HL-60/S4 treated with phorbol 12-myristate 13-acetate at 8.2 ng/mL for 4 days and 3 days (cell line): ENCODE data around the gene SYNGR4.
"Not testable (repeated sequence)": the region's sequence is repeated elsewhere in the genome, so short reads cannot be mapped to it uniquely, and the experiment has no call there.

Experiments used
- in situ Hi-C: fragments of 300-500 bp; cut with MboI; formaldehyde crosslinking; loops from 2 replicates; pipeline ENCODE4 v1.15.0; 2022; ENCODE audit warnings: low sequenced_read_pairs

Gene SYNGR4

DNA sequence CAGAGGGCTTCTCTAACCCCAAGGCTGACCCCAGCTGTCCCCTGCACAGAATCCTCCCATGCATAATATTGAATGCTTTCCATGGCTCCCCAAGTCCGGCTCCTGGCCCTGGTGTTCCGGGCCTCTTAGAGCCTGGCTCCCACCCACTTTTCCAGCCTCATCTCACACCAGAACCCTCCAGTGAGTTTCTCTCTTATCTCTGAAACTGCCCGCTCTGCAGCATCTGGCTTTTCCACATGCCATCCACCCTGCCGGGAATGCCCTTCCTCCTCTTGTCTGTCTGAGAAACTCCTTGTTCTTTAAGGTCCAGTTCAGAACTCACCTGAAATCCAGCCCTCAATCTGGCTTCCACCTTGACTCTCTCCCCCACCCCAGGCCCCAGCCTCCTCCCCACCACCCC, 6.8 kb downstream of the SYNGR4 start:
- in situ Hi-C loops = no loop called here

DNA sequence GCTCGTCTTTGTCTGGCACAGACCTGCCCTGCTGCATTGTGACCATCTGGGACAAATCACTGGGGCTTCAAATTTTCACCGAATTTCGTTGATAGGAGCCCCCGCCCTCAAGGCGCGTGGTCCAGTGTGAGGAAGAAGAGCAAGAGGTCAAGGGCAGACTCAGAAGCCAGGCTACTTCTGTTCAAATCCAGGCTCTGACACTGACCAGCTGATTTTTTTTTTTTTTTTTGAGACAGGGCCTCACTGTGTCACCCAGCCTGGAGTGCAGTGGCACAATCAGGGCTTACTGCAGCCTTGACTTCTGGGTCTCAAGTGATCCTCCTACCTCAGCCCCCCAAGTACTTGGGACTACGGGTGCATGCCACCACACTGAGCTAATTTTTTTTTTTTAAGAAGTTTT, 7.2 kb downstream of the SYNGR4 start:
- in situ Hi-C loops = no loop called here

DNA sequence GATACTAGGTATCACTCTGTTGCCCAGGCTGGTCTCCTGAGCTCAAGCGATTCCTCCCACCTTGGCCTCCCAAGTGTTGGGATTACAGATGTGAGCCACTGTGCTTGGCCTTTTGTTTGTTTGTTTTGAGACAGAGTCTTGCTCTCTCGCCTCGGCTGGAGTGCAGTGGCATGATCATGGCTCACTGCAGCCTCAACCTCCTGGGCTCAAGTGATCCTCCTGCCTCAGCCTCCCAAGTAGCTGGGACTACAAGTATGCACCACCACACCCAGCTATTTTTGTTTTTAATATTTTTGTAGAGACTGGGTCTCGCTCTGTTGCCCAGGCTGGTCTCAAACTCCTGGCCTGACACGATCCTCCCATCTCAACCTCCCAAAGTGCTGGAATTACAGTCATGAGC, 7.6 kb downstream of the SYNGR4 start:
- in situ Hi-C loops = not testable (repeated sequence)

DNA sequence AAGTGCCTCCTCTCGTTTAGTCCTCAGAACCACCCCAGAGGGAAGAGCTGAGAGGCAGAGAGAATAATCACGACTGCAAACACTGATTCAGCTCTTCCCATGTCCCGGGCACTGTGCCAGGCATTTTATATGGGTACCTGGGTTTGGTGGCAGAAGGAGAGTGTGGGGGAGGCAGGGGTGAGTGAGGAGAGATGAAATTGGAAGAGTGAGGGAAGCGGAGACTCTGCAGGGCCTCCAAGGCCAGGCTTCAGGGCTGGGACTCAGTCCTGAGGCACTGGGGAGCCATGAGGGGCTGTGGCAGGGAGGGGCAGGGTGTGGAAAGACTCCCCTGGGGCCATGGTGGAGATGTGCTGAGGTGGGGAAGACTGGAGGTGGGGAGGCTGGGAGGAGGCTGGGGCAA, 8.7 kb downstream of the SYNGR4 start:
- in situ Hi-C loops = no loop called here

DNA sequence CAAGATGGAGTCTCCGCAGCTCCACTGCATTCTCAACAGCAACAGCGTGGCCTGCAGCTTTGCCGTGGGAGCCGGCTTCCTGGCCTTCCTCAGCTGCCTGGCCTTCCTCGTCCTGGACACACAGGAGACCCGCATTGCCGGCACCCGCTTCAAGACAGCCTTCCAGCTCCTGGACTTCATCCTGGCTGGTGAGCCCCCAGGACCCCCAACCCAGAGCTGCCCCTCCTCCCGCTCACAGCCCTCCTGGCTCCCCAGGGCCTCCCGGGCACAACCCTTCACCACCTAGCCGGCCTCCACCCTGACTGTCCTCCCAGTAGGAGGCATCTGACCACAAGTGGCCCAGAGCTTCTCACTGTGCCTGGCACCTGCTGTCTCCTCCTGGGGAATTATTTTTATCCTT, 9.4 kb downstream of the SYNGR4 start:
- in situ Hi-C loops = no loop called here

DNA sequence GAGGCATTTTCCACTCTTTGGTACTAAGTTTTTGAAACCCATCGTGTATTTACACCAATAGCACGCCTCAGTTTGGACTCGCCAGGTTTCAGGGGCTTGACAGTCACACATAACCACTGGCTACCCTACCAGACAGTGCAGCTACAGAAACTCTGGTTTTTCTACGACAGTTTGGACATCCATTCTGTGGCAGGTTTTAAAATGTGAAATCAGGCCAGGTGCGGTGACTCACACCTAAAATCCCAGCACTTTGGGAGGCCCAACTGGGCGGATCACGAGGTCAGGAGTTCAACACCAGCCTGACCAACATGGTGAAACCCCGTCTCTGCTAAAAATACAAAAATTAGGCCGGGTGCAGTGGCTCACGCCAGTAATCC, 14.0 kb downstream of the SYNGR4 start:
- in situ Hi-C loops = no loop called here

DNA sequence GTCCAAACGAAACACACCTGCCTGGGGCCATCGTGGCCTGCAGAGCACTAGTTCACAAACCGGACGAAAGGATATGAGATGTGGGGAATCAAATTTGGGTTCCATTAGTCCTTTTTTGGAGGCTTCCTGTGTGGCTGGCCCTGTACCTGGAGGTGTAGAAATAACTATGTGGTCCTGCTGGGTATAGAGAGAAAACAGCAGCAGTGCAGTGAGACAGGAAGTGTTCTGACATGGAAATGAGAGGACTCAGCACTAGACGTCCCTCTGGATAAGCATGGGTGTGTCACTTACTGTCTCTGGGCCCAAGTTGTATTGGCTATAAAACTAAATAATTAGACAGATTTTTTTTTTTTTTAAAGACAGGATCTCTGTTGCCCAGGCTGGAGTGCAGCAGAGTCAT, 14.9 kb downstream of the SYNGR4 start:
- in situ Hi-C loops = no loop called here

DNA sequence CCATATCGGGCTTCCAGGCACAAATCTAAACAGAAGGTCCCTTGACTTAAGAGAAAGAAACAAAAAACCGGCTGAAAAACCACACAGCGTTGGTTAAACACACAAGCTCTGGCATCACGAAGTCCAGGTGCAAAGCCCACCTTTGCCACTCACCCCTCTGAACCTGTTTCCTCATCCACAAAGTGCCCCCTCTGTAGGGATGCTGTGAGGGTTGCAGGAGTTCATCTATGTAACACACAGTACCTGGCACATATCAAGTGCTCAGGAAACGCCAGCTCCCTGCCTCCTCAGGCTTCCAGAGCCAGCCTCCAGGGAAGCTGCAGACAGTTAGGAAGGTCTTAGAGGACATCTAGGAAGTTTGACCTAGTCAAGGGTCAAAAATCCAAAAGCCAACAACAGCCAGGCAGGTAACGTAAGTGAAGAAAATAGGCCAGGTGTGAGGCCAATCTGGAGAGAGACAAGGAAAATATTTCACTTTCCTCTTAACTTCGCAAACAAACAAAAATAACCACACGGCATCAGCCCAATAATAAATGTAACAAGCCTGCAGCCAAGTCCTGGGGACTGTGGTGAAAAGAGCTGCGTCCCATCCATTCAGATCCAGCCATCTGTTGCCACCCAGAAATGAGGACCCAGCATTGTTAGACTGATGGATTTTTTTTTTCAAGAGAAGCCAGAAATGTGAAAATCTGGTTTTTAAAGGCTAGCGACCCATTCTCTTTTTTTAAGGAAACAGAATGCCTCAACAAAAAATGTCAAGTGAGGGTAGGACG, 17.2 kb downstream of the SYNGR4 start:
- in situ Hi-C loops = no loop called here

DNA sequence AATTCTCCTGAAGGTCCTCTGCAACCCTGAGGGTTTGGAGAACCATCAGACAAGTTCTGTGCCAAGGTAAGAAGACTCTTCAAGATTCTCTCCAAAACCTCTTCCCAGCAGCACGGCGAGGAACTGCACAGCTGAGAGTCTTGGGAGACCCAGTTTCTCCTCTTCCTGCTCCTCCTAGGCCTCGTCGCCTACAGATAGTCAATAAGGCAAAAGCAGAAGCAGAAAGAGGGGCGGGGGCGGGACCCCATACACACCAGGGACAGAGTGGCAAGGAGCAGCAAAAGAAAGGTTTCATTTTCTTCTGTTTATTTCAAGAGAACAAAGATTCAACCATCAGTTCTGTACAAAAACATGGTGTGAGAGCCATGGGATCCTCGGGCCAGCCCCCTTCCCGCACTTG, 18.1 kb downstream of the SYNGR4 start:
- in situ Hi-C loops = no loop called here

DNA sequence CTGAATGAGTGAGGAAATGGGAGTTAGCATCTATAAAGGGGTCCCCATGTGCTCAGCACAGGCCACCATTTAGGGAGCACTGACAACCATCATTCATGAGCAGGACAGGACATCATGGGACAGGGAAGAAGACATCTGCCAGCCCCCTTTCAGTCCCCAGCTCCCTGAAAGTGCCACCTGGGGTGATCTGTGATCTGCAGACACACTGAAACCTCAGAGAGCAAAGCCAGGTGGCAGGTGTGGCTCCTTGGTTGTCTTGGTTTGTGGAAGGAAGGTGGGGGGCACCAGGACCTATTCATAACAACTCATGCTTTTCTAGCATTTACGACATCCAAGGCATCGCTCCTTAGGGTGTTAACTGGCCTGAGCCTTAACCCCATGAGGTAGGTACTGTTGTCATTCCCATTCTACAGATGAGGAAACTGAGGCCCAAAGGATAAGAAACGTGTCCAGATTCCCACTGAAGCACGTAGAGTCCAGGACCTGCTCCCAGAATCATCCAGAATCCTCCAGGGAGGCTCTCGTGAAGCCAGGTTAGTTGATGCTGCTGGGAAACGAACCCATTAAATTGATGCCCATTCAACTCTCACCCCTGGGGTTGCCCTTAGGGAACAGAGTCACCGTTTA, 21.4 kb downstream of the SYNGR4 start:
- in situ Hi-C loops = no loop called here

DNA sequence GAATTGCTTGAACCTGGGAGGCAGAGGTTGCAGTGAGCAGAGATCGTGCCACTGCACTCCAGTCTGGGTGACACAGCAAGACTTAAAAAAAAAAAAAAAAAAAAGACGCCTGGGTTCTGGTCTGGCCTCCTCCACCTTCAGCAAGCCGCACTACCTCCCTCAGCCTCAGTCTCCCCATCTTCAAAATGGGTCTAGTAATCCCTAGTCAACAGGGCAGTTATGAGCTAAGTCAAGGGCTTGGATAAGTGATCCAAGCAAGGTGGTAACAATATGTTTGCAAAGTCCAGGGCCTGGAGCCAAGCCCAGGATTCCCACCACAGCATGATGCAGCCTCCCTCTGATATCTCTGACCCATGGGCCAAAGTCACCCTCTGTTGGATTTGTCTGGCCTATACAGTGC, 22.8 kb downstream of the SYNGR4 start:
- in situ Hi-C loops = no loop called here

DNA sequence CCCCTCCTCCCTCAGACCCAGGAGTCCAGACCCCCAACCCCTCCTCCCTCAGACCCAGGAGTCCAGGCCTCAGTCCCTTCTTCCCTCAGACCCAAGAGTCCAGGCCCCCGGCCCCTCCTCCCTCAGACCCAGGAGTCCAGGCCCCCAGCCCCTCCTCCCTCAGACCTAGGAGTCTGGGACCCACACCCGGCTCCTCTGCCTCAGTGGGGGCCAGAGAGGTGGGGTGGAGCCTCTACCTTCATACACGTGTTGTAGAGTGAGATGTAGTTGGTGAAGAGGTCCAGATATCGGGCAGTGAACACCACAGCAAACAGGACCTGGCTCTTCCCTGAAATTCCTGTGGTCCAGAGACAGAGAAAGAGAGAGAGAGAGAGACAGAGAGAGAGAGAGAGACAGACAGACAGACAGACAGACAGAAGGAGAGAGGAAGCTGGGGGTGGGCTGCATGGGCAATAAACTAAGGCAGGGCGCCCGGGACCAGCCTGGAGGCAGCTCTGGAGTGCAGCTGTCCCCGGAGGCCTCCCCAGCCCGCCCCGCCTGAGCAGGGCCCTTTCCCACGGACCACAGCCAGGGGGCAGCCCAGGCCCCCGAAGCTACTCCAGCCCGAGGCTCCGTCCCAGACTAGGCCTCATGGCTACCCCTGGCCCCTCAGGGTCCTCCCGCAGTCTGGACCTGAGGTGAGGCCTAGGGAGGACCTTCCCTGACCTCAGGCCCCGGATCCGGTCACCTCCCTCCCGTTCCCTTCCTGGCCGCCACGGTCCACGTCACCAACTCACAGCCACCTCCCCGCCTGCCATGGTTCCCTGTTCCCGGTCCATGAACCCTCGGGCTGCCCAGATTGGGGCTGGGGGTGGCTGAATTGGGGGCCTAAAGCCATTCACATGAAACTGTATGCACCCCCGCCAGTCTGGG, 26.3 kb downstream of the SYNGR4 start:
- in situ Hi-C loops = no loop called here

DNA sequence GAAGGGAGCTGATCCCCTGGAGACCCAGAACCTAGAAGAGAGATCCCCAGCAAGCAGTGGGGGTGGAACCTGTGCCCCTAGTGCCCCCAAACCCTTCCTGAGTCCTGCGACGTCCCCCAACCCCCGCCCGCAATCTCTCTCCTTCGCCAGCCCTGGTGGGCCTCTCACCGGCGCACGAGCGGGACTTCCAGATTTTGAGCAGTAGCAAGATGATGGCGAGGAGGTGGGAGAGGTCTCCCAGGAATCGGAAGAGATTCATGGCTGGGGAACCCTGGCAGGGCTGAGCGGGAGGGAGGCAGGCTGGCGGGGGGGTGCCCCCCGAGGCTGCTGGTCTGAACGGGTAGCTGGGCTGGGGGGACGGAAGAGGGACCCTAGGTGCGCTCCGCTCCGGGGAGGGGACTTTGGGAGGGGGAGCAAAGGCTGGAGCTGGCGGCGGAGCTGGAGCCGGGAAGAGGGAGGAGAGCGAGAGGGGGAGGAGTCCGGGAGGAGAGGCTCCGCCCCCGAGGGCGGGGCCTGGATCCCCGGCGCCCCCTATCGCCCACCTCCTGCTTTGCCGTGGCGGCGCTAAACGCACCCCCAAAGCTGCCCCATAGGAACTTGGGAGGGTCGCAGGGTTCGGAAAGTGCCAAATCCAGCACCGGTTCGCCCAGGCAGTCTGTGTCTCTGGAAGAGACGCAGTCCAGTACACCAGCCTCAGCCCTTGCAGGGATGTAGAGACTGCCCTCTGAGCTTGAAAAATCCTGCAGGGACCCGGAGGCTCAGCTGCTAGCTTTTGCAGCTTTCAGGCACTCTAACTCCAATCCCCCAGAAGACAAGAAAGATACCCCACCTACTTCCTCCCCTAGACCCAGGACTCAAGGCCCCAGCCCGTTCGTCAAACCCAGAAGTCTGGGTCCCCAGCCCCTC, 27.2 kb downstream of the SYNGR4 start, which contains the start of gene KDELR1:
KDELR1 (minus strand) TSS at position 452 of the 906 bp plus-strand sequence; CDS start at position 259, 193 bp downstream.
- in situ Hi-C loops = no loop called here

DNA sequence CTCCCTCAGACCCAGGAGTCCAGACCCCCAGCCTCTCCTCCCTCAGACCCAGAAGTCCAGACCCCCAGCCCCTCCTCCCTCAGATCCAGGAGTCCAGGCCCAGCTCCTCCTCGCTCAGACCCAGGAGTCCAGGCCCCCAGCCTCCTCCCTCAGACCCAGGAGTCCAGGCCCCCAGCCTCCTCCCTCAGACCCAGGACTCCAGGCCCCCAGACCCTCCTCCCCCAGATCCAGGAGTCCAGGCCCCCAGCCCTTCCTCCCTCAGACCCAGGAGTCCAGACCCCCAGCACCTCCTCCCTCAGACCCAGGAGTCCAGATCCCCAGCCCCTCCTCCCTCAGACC, 27.8 kb downstream of the SYNGR4 start:
- in situ Hi-C loops = not testable (repeated sequence)

DNA sequence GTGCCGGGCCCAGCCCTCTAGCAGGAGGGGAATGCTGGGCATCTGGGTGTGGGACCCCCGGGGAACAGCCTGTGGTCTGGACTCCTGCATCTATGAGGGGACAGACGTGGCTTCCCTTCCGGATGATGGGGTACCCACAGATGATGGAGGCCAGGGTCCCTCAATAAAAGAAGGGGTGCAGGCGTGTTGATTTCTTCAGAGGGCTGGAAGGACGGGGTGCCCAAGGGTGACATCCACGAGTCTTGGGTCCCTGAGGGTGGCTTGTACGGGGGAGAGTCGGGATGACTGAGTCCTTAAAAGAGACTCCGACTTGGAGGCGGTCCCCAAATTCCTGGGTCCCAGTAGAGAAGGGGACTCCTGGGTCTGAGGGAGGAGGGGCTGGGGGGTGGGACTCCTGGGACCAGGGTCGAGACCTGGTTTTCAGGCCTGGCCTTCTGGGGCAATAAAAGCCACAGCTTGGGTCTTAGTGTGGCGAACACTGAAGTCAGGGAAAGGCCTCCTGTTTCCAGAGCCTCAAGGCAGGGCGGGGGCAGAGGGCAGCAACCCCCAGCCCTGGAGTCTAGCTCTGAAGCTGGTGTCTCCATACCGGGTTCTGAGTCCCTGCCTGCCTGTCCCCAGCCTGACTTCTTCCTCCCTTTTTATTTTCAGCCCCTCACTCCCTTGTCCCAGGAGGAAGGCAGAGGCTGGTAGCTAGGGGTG, 28.8 kb downstream of the SYNGR4 start:
- in situ Hi-C loops = no loop called here

DNA sequence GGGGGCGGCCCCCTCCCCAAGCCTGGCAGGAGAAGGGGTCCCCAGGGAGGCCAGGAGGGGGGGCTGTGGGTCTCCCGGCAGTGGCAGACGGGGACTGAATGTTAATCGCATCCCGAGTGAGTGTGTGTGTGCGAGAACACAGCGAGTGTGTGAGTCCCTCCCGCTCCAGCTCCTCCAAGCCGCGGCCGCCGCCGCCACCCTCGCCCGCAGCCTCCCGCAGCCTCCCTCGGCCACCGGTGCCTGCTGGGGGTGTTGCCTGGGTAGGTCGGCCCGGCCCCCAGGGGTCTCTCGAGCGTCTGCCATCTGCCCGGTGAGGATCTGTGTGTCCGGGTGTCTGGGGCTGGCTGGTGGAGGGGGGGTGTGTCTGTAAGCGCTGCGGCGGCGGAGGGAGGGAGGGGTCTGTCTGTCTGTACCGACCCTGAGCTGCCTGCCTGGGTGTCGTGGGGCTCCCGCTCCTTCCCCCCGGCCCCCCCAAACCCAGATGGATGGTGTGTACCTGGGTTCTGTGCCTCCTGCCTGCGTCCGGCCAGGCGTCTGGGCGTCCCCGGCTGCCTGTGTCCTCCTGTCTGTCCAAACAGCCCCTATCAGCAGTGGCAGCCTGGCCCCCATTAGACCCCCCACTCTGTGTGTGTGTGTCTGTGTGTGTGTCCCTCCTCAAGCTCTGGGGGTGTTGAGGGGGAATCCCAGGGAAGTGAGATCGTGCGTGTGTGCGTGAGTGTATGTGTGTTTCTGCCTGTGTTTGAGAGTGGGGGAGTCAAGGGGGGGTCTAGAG, 29.6 kb downstream of the SYNGR4 start, which contains the start of gene GRIN2D:
GRIN2D (plus strand) TSS at position 110 of the 772 bp plus-strand sequence. CDS start 4,725 bp downstream, outside the sequence.
- in situ Hi-C loops = no loop called here

DNA sequence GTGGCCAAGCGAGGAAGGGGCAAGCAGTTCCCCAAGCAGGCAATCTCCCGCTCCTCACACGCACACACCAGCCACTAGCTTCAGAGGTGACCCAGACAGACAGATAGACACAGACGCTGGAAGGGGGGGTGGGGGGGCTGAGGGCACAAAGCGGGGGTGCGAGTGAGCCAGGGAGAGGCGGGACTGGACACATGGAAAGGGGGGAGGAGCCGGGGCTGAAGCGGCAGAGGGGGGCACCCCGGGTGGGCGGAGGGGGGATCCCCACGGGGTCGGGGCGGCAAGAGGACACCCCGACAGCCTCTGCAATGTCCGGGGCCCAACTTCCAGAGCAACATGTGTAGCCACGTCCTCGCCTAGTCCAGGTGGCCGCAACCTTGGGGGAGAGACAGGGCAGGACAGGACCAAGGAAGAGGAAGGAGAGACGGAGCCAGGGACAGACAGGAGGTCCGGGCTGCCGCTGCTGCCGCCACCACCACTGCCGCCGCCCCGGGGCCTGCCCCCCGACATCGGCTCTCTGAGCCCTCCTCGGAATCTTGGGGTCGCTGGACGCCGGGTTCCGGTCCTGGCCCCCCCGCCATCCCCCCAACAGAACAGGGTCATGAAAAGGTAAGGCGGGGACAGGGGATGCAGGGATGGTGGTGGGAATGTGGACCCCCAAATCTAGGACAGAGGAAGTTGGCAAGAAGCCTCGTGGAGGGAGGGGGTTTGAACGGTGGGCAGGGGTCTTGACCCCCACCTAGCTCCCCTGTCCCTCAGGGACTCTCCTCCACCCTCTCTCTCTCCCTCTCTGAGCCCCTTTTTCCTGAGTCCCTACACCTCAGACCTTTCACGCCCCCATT, 30.4 kb downstream of the SYNGR4 start:
- in situ Hi-C loops = no loop called here

DNA sequence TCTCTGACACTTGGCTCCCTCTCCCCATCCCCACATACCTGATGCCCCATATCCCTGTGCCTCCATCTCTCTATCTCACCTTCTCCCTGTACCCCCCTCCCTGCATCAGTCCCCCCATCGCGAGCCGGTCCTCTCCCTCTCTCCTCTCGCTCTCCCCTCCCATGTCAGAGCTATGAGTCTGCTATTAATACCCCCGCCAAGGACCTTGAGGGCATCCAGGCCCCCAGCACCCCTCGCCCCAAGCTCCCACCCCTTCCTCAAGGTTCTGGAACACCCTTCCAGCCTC, 30.9 kb downstream of the SYNGR4 start:
- in situ Hi-C loops = no loop called here

DNA sequence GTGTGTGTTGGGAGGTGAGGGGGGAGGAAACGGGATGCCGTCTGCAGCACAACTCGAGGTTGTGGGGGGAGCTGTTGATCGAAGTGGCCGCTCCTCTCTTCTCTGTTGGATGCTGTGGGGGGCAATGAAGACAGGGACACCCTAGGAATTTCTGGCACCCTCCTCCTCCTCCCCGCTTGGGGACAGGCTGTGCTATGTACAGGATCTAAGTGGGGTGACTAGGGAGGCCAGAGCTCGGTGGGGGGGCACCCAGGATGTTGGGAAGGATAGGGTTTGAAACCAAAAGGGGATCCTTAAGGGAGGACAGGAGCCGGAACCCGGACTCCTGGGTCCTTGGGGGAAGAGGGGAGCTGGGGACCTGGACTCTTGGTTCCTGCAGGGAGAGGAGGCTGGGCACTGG, 31.3 kb downstream of the SYNGR4 start:
- in situ Hi-C loops = no loop called here
